NCI-H2081 treated with DMSO at 0.1 percent for 48 hours (cell line): ENCODE measurements around the gene ADAMTS19.
"Not testable (repeated sequence)": the region's sequence is repeated elsewhere in the genome, so short reads cannot be mapped to it uniquely, and the experiment has no call there.

Experiments
- DNase-seq: peaks from one replicate; lab custom pipeline; 2025; lab: John Stamatoyannopoulos, UW

ADAMTS19 gene

DNA sequence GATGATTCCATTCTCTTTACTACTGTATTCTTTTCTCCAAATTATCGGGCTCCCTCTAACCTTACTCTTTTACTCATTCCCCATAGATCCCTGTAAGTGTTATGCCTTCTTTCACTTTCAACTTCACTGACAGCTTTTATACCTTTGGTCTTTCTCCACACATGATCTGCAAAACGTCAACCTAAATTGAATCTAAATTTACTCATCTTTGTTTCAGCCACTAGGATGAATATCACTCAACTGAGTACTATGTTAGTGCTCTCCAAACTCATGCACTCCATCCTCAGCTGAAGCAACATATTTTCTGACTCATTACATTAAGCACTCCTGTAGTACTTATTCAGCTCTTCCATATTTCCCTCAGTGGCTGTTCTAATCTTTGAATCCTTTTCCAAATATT lies 133.4 kb downstream of the ADAMTS19 start:
- no peak for DNase-seq

DNA sequence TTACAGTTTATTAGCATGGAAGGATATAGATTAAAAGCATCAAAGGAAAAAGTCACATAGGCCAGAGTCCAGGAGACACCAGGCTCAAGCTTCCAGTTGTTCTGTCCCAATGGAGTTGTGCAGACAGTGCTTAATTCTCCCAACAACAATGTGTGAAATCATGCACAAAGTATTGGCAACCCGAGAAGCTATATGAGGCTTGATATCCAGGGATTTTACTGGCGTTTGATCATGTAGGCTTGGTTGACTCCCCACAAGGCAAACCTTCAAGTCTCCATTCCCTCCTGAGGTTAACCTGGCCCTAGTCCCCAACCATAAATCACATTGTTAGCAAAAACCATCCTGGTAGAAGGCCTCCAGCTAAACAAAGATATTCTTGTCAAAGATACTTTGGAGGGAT lies 141.5 kb downstream of the ADAMTS19 start:
- no peak for DNase-seq

DNA sequence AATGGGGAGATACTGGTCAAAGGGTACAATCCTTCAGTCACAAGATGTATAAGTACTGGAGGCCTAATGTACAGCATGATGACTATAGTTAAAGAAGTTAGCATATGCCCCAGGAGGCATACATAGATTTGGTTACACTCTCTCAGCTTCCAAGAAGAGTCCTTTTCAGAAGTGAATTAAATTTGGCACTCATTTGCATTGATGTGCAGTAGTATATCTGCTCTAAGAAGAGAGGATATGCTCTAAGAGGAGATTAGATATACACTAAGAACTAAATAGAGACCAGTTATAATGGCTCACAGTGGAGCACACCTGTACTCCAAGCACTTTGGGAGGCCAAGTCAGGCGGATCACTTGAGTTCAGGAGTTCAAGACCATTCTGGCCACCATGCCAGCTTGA lies 148.3 kb downstream of the ADAMTS19 start:
- DNase-seq: no peak

DNA sequence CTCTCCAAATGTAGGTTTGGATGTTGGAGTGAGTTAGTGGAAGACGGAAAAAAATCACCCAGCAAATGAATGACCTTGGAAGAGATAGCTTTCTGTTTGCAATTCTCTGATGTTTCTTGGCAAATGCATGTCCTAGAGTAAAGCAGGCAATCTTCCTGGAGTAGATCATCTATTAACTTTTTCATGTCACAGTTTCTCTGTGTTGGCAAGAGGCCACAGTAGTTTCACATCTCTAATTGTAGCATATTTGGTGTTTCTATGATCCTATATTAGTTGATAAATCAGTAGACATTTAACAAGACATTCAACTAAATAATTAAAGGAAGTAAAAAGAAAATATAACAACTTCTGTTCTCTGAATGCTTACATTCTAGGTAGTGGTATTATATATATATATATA lies 149.6 kb downstream of the ADAMTS19 start:
- no peak for DNase-seq

DNA sequence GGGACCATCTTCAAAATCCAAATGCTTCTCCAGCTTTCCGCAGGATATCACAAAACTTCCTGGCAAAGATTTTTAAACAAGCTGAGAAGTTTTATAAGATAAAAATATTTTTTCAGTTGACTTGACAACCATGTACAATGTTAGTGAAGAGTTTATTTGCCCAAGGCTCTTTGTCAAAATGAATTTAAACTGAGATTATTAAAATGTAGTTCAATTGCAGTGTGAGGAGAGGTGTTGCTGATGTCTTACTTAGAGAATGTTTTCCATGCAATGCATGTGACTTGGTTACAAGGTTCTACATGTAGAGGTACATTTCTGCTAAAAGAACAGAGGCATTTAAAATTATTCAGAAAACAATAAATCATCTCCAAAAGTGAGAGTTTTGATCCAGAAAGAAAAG lies 156.4 kb downstream of the ADAMTS19 start:
- no peak for DNase-seq

DNA sequence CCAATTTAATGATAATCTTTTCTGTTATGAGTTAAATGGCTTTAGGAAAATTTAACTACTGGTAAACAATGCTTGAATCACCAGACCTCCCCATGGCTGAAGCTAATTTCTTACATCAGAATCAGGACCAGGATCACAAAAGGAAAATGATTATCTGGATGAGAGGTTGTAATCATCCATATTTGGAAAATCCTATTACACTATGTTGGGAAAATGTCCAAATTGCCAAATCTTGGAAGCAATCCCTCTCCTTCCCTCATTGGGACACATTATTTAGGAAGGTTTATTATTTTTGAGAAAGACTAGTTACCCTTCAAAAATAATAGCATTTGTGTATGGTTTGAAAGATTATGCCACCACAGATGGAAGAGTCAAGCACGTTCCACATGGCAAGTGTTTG lies 157.1 kb downstream of the ADAMTS19 start:
- no peak for DNase-seq

DNA sequence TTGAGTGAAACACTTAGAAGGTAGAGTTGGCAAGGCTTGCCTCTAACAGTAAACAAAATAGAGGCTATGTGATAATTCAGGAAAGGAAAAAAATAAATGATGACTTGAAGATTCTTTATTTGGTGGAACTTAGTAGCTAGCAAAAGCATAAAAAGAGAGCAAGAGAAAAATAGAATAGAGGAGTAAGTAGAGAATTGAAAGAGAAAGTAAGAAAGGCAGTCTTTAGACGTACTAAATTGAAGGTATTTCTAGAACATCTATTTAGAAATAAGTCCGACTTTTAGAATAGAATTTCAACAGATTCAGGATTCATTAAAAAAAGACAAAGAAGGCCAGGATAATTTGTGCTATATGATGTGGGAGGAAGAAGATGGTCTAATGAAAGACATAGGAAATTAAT lies 159.7 kb downstream of the ADAMTS19 start:
- DNase-seq: no peak

DNA sequence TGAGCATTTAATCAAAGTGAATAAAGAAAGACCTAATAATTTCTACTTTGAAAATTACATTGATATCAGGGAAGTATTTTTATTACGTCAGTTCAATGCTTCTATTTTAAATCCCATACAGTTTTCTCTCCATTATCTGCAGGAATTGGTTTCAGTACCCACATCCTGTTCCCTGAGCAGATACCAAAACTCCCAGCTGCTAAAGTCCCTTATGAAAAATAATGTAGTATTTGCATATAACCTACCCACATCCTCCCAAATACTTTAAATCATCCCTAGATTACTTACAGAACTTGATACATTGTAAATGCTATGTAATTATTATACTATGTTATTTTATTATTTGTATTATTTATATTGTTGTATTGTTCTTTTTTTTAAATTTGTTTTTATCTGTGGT lies 162.4 kb downstream of the ADAMTS19 start:
- no peak for DNase-seq

DNA sequence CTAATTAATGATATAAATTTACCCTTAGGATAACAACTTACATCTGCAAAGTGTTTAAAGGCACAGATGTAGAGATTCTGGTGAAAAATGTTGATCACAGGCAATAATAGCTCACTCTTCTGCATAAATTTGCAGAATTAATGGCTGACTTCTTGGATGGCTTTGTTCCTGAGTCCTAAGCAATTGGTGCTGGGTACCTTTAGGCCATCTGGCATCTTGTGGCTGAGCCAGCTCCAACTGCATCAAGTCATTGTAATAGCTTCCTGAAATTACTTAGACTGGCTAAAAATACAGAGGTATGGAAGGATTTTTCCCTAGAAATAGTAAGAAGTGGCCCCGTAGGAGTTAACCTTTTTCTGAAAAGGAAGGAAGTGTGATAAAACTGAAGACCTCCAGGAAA lies 169.5 kb downstream of the ADAMTS19 start:
- no peak for DNase-seq

DNA sequence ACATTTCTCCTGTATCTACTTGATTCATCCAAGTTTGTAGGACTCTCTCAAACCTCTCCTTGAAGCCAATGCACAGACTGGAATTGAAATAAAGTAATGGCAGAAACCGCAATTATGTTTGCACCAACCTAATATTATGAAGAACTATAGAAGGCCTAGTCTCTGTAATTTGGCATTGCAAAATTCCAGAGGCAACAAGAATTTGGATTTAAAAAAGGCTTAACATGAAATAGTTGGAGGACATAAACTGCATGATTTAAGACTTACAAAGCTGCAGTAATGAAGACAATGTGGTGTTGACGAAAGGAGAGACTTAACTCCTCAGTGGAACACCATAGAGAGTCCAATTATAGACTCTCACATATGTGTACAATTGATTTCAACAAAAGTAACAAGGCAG lies 170.0 kb downstream of the ADAMTS19 start:
- DNase-seq: no peak

DNA sequence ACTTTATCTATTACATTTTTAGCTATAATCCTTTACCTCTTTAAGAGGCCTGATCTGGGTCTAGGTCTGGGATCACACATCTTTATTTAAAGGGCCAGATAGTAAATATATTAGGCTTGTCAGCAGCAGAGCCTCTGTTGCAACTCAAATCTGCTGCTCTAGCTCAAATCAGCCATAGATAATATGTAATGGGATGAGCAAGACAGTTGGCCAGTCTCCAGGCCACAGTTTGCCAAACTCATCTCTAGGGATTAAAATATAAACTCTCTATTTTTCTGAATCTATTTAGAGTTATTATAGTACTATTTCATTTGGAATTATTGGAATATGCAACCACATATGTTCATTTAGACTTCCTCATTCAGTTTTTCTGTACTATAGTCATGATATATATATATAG lies 171.9 kb downstream of the ADAMTS19 start:
- DNase-seq: no peak

DNA sequence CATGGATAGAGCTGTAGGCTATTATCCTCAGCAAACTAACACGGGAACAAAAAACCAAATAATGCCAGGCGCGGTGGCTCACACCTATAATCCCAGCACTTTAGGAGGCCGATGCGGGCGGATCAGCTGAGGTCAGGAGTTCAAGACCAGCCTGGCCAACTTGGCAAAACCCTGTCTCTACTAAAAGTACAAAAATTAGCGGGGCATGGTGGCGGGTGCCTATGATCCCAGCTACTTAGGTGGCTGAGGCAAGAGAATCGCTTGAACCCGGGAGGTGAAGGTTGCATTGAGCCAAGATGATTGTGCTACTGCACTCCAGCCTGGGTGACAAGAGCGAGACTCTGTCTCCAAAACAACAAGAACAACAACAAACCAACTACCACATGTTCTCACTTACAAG lies 177.4 kb downstream of the ADAMTS19 start:
- not testable (repeated sequence) for DNase-seq

DNA sequence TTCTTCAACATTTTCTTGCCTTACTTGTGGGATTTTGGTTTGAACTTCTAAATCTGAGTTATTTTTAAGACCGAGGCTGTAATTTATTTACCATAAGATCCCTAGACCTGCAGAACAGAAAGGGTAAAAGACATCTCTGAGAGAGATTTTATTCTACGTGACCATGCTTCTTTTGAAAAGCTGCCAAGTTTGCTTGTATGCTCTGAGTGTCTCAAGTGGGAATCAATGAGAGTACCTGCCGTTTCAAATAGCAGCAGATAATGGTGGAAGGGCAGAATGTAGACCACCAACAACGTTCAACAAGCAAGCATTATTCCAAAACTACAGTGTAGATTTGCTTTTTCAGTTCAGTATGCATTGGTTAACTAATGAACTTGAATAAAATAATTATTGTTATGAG lies 179.2 kb downstream of the ADAMTS19 start:
- no peak for DNase-seq

DNA sequence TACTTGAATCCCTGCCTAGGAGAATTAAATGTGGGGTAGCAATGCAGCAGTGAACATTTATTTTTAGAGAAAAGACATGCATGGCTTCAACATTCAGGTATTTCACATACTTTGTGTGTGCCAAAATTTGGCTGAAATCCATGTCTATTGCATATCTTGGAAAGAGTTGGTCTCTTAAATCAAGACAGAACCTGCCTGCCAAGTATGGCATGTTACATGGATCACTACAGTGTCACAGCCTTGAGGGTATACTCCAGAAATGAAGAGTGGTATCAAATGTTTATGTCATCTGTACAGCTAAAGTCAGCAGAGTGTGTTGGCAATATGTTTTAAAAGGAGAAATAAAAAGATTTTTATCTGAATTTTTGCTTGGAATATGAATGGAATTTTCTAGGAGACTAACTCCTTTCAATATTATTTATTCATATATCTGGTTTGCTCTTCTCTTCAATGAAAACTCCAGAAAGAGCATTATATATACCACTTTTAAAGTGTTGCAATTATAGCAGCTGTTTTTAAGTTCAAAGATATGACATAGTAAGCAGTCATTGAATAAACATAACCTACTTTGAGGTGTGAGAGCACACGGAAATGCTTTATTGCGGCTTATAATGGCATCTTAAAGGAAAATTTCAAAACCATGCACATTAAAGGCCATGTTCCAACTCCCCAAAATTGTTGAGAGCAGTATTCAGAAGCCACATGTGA lies 192.4 kb downstream of the ADAMTS19 start:
- DNase-seq: no peak

DNA sequence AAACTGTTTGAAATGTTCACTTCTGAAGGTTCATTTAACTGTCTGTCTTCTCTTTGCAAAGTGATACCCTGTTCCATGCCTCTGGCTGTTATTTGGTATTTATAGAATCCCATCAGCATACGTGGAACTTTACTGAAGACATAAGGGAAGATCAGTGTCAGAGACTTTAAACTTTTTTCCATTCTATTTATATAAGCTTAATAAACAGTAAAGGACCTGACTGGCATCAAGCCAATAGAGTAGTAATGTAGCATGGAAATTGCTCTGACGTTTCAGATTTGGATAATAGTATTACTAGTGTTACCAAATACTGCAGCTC lies 192.9 kb downstream of the ADAMTS19 start:
- no peak for DNase-seq

DNA sequence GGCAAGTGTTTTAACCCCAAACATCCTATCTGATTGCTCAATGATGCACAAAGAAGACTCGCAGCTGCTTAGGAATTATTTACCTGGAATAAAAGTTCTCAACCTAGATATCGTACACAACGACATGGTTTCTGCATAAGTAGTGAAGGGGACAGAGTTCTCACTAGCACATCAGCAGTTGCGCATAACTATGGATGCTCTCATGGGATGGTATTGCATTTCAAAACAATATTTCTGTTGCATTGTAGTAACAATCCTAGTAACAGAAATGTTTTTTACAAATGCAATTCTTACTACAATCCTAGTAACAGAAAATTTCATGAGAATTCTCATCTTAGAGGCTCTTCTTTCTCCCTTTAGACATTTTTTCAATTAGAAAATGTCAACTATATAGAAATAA lies 193.3 kb downstream of the ADAMTS19 start:
- DNase-seq: no peak

DNA sequence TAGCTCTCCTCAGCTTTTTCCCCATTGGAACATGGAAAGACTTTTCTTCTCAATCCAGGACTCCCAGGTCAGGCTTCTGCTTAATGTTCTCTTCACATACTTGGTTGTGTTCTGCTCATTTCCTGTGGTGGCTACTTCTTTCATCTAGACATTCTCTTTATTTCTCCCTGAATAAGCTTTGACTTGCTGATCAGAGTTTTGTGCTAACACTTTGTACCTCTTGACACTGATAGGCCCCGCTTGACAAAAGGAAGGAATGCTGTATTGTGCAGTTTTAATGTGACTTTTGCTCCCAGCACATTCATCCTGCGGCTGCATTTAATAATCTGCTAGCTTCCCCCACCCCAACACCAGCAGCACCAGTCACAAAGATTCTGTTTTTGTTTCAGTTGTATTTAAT lies 196.9 kb downstream of the ADAMTS19 start:
- DNase-seq: no peak

DNA sequence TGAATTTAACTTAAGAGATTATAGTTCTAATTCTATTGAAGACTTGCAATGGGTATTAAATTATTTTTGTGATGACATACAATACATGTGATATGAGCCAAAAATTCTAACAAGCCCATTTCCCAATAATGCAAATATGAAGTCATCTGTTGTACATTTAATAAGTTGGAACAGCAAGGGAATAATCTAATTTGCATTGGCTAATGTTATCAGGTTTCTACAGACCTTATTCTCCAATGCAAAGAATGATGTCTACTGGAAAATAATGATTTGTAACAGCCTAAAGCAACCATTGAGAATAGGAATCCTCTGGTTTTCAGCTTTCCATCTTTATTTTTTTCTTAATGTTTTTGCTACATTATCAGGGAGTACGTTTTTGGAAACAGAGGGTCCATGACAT lies 198.7 kb downstream of the ADAMTS19 start:
- DNase-seq: no peak

DNA sequence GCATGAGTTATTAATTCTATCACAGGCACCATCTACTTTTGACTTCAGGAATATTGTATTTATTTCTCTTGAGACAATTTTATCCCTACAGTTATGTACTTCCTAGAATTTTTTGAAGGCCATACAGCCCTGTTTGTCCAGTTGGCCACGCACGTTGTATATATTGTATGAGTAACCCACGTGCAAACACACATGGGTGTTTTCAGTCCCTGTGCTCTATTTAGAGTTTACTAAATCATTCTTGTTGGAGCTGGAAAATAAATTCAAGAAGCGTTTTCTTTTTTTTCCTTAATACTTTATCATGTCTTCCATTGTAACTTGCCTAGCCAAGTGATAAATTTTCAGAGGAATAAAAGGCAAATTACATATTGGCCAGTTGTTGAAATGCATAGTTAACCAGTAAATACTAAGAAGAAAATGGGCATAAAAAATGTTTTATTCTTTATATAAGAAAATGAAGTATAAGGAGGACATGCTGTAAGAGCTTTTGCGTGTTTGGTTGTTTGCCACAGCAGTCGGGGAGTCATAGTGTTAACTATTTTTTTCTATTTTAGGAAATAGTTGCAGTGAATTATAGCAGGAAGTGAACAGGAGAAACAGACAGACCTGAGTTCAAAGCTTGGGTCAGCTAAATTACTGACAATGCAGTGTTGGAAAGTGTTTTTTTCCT lies 201.4 kb downstream of the ADAMTS19 start:
- no peak for DNase-seq

DNA sequence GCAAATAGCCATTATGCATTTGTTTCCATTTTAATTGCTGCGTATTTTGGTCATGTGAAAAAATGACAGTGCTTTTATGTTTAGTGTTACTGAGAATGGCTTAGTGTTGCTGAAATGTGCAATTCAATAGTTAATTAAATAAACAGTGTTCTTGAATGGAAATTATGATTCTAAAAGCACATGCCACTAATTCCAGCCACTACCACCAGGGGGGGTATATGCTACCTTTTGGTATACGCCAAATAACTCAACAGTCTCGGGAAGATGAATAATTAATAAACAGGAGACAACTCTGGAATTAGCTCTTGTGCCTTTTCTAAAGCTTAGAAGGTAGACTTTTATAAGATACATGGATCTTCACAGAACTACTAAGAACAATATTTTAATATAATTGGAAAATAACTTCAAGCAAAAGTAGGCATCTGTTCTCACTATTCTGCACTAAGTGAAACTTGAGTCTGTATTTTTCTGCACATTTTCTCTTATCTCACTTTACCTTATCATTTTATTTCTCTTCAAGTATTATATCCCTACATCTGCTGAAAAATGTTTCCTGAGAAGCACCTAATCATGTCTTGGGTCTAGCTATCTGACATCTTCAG lies 204.3 kb downstream of the ADAMTS19 start:
- no peak for DNase-seq

DNA sequence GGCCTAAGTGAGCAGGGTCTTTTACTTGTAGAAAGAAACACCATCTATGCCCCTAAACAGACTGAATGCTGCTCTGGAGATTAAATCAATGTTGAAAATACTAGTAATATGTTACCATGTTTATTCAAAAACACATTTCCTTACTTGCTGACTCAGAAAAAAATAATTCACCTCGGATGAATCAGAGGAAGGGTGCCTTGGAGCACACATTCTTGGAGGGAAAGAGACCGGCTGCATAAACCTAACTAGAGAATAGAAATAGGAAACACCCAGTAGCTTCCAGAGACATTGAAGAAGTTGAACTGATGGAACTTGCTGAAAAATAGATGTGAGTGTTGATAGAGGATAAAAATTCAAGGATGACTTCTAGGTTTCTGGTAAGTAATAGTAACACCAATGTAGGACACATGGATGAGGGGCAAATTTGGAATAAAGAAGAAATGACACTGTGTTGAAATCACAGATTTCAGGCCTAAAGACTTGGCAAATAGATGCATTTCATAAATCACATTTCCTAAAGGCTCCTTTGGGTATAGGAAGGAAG lies 210.9 kb downstream of the ADAMTS19 start:
- no peak for DNase-seq

DNA sequence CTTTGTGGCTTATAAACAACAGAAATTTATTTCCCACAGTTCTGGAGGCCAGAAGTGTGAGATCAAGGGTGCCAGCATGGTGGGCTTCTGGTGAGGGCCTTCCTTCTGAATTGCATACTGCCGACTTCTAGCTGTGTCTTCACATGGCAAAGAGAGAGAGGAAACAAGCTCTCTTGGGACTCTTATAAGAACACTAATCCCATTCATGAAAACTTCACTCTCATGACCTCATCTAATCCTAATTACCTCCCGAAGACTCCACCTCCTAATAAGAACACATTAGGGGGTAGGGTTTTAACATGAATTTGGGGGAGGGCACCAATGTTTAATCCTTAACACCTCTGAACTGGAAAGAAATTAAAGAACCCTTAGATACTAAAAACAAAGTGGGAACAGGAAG lies 211.9 kb downstream of the ADAMTS19 start:
- DNase-seq: no peak

DNA sequence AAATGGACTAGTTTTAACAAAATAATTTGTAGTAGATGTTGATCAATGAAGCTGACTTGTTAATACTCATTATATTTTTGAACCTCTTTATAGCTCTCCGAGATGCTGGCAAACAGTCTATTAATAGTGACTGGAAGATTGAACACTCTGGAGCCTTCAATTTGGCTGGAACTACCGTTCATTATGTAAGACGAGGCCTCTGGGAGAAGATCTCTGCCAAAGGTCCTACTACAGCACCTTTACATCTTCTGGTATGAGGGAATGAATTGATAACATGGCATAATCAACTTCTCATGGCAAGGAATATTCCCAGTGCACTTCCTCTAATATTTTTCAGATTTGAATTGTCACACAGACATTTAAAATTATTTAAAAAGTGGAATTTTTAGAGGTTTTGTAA lies 219.6 kb downstream of the ADAMTS19 start:
- DNase-seq: no peak

DNA sequence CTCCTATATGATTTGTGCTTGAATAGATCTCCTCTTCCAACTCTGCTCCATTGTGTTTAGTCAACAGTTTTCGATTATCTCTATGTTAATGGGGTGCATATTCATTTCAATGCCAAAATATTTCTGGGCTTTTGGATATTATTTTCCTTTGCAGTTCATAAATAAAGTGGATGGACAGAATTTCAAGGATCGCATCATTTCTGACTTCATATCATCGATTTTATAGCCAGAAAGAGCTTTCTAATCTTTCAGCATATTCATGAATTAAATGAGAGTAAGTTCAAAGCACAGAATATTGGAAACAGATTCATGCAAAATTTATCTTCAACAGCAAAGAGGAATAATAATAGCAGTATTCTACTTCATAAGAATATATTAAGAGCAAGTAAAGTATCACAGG lies 227.8 kb downstream of the ADAMTS19 start:
- DNase-seq: no peak
